GM19099 (cell line): ENCODE results near the gene AMDHD1.

Source experiments
- POLR2A ChIP-seq: IDR thresholded peaks from 3 replicates; pipeline ENCODE4 v1.6.1; 2011; ENCODE audit warnings: low read depth; ENCODE audit not compliant: insufficient read length; ENCODE audit errors: extremely low read depth

AMDHD1 gene

DNA sequence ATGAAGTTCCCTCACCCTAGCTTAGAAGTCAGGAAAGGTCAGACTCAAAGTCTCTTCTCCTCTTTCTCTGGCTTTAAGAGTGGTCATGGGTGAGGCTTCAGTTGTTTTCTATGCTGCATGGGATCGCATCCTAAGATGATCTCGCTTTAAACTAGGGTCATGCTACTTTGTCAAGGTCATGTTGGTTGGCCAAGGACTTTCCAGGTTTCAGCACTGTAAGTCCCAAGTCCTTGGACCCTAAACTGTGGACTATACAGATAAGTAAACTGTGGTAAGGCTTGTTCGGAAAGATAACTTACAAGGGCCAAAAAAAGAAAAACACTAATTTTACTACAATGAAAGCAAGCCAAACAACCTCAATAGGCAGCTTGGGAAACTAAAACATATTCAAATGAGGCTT lies 35.6 kb downstream of the AMDHD1 start:
- TF ChIP-seq POLR2A = no peak

DNA sequence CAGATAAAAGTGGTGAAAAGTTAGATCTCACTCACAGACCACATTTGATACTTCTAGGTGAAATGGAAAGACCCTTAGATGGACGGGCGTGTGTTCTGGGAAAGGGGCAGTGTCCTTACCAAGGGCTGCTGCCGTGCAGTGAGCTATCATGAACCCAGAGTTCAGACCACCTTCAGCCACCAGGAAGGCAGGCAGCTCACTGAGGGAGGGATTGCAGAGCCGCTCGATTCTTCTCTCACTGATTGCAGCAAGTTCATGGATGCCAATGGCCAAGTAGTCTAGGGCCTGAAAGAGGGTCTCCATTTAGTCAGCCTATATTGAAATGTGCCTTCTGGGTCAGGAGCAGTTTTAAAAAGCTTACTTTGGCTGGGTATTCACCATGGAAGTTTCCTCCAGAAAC lies 37.3 kb downstream of the AMDHD1 start:
- no peak for TF ChIP-seq POLR2A

DNA sequence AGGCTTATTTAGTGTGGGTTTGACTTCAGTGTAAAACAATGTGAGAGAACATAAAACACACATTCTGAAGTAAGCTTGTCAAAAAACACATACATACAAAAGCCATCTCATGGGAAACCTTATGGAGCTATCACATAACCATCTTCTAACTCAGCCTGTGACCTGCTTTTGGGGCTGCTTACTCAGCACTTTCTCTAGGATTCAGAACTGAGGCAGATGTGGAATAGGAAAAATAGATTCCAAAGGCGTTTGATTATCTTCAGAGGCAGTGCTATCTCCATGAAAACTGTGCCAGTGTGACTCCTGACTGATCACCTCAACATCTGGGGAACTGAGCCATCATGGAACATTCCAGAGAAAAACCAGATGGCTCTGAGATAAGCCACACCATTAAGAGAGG lies 39.5 kb downstream of the AMDHD1 start:
- no peak for TF ChIP-seq POLR2A

DNA sequence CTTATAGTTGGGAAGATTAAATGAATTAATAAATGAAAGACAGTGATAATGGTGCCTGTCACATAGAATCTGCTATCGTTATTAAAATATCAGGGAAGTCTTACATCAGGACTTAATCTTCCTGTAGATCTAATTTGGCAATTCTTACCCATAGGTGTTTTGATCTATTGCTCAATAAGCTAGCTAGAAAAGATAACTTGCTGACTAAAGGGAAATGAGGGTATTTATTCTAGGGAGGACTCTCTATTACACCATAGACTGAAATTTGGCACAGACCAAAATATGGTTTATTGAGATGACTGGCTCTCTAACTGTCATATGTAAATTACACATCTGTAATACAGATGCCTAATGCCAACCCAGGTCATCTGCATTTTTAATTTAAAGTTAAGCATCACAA lies 41.6 kb downstream of the AMDHD1 start:
- no peak for TF ChIP-seq POLR2A

DNA sequence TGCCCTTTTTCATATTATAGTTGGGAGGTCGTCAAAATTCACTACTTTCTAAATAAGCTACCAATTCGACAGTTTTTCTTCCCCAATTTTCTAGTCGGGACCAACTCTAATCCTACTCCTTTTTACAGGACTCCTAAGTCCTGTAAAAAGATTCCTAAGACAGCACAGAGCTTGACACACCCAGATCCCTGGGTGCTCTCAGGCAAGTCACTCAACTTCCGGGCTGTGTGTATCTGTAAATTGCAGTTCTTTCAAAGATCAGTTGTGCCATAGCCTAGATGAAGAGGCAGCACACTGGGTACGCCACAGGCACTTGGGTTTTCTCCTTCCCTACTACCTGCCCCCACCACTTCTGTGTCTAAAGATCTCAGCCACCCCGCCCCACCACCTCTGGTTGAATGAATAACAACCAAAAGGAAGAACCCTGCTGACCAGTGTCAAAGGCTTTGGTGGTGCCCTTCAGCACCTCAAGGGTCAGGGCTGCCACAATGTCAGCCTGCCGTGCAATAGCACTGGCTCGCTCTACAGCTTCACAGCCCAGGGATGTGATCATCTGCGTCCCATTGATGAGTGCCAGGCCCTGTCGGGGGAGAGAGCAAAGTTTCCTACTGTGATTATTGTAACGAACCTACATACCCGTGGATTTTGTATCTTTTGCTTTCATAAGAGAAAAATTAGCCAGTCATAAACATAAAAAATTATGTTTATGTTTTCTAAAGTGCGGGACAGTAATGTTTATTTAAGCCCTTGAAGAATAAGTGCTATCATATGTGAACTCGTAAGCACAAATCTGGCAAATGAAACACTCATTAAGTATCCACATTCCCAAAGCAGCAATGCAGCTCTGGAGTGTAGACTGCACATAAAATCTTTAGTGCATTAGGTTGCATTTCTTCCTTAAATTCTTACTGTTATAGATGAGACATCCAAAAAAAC lies 43.8 kb downstream of the AMDHD1 start:
- TF ChIP-seq POLR2A = no peak

DNA sequence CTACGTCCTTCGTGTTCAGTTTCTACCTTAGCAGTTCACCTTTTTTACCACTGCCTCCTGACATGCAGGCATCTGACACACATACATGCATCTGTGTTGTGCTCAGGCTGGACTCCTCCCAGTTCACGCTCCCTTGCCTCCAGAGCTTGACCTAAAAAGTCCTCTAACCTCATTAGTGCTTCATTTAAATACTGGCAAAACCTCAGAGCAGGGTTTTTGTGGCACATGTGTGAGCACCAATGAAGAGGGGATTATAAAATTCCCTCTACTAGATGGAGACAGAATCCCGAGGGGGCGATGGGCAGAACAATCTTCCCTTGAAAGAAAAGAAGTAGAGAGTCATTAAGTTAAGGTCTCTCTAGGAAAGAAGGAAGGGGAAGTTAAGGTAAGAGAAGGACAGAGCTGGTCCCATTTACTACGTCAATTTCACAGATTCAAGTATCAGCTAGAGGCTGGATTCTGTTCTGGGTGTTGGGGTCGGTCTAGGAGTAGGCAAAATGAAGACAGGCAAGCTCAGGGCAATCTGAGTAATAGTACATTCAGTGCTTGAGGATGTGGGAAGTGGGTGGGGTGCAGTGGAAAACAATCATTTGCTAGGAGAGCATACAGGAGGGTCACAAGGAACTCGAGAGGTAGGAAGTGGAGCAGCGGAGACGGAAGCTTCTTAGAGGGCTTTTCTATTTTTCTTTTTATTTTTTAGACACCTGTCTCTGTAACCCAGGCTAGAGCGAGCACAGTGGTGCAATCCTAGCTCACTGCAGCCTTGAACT lies 45.6 kb downstream of the AMDHD1 start:
- TF ChIP-seq POLR2A = no peak

DNA sequence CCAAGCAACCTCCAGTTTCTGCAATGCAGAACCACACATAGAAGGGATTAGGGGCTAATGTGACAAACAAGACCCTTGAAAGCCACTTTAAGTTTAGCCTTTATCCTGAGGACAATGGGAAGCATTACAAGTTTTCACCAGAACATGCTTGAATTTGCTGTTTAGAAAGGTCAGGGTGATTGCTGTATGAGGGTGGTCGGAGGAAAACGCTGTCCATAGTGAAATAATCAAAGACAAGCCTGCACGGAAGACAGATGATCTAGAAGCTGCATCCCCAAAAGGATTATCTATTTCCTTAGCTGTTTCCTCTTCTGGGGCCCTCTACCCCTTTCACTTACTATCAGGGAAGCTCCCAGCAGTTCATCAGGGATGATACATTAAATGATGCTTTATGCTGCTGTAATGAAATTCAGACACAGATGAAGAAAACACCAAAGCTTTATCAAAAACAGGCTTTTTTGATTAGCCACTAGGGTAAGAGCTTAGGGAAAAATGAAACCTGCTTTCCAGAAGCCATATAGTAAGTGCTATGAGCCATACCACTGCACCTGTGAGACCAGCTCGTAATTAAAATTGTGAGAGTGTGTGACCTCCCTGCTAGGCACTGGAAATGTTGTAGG lies 46.5 kb downstream of the AMDHD1 start:
- no peak for TF ChIP-seq POLR2A

DNA sequence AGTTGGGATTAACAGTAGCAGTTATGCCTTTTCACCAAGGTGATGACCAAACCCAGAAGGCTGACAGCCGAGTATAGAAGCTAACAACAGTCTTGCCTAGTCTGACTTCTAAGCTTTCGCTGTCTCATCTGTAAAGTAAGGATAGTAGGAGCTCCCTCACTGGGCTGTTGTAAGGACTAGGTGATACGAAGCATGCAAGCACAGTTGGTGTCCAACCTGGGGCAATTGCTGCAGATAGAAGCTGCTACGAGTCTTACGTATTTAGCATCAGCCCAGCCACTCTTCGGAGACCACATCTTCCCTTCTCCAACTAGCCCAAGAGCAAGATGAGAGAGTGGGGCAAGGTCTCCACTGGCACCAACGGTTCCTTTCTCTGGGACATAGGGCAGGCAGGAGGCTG lies 47.0 kb downstream of the AMDHD1 start:
- no peak for TF ChIP-seq POLR2A

DNA sequence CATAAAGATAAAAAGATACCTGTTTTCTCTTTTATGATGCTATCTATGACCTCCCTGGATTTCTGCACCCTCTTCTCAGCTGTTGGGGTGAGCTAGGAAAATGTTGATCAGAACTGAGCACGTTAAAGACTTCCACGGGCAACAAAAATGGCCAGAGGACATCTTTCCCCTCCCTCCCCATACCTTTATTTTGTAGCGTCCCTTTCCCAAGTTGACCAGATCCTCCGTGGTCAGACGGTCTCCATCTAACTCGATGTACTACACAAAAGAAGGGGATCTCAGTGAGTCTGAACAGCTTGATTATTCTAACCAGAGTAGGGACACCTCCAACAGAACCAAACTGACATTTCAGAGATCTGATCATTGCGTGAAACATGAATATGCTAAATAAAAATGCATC lies 50.8 kb downstream of the AMDHD1 start:
- TF ChIP-seq POLR2A = no peak

DNA sequence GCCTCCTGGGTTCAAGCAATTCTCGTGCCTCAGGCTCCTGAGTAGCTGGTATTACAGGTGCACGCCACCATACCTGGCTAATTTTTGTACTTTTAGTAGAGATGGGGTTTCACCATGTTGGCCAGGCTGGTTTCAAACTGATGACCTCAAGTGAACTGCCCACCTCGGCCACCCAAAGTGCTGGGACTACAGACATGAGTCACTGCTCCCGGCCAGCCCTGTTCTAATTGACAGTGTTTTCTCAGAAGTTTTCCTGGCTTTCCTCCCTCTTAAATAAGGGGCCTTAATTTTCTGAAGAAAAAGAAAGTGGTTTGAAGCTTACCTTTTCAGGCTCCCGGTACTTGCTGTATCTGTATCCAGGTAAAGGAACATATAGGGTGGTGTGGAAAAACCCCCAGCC lies 51.3 kb downstream of the AMDHD1 start:
- no peak for TF ChIP-seq POLR2A

DNA sequence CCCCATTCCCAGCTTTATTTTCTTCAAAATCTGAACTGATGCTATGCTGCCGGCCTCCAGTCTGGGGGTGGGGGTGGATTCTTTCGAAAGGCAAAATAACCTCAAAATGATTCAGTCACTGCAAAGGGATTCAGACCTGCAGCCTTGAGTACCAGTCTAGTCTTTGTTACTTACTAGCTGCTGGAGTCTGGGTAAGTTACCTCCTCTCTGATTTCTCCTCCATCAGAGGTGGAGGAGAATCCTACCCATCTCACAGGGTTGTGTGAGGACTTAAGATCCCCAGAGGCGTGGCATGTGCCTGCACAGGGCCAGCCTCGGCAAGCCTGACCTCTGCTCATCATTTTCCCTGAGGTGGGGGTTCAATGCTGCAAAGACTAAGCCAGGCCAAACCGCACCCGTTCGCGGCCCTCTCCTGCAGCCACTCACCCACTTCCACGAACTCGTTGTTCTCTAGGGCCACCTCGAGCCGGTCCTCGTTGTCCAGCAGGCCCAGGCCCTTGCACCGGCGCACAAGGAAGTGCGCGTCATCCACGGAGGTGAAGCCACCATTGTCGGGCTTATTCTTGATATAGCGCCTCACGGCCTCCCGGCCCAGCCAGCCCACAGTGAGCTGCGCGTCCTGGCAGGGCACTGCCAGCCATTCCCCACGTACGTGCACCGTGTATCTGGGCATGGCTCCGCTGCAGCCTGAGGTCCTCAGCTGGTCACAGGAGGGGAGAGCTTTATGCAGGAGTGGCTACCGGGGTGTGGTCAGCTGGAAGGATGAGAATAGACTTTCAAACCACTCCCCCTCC lies 52.3 kb downstream of the AMDHD1 start:
- TF ChIP-seq POLR2A = no peak

DNA sequence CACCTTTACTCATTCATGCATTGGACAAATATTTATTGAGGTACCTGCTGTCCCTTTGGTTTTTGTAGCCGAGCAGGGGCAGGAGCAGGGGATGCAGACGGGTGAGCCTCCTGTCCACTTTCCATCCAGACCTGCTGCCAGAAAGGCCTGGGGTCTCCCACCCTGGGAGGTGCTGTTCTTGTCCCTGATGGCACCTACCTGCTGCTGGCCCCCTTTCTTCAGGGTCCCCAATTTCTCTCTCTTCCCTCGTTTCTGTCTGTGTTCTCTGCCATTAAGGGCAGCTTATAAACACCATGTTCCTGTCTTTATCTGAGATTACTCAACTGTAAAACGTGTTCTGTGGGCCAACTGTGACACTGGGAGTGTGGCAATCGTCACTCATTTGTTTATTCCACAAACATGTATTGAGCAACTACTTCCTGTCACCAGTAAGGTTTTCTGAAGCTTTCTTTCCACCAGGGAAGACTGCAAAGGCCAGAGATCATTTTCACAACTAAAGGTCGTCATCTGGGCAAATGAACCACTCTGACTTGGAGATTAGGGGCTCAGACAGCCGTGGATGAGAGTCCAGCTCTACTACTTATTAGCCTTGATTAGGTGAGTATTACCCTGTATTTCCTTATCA lies 53.0 kb downstream of the AMDHD1 start, which contains the start of gene HAL:
Gene HAL, minus strand, starts transcription at position 311 of the 625 bp plus-strand sequence. CDS start 434 bp downstream, outside the sequence.
- TF ChIP-seq POLR2A = no peak

DNA sequence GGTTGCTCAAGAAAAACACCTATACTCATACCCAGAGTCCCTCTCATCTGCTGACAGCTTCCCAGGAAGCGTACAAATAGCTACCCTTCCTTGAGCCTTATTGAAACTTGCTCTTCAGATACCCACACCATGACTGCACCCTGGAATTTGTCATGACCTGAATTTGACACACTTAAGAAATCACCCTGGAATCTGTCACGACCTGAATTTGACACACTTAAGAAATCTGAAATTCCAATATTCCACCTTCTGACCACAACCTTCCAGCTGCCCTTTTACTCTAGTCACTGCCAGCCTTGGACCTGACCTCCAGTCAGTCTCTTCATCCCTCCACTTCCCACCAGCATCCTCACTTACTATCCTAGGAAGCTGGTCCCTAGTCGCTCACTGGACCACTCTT lies 54.1 kb downstream of the AMDHD1 start:
- TF ChIP-seq POLR2A = no peak

DNA sequence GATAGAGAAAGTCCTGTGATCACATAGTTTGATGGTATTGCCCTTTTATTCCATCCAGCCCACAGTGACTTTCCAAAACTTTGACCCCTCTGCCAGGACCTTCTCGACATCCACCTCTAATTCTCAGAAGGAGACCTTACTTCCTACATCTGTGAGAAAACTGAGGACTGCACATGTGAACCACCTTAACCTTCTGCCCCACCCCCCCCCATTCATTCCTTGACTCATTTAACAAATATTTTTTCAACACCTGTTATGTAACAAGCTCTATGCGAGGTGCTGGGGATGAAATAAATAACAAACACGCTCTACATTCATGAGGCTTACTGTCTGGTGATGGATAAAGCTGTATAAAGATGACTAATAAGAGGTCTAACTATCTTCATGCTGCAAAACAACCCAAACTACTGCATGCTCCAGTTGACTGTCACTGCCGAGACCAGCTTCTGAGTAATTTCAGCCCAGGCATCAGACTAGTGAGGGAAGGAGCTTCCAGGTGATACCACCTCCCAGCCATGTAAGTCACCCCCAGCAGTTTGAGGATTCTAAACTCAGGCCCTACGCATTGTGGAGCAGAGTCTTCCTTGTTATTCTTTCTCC lies 54.9 kb downstream of the AMDHD1 start:
- TF ChIP-seq POLR2A = no peak
